ENCODE measurements around the gene CSGALNACT2. TPM values are rescaled to one million over a fixed set of nuclear protein-coding genes. Genes with fewer than 3 reads are reported as not detected.

CSGALNACT2 gene
- polyA plus RNA-seq, 1 of the 3 experiments (the other 2 are of a cell fraction) = 11.5 TPM

- Histone ChIP-seq H4K20me1 (ENCODE audit: insufficient read depth) (no peaks in the 10 kb centered on the region), H3K36me3 (replicated peaks in 1 of 2; ENCODE audit: control insufficient read depth in 1 of 2, insufficient read depth in 2 of 2, low read length in 1 of 2) (peaks cover 0 to 8% of the 10 kb centered on the region in 2 experiments), H3K9ac (no peak overlapping the region), H3K27me3 (ENCODE audit: insufficient read depth) (no peaks in the 10 kb centered on the region), H2AFZ (ENCODE audit: low read depth) (no peak overlapping the region), H3K4me1 (ENCODE audit: control insufficient read depth in 1 of 2, insufficient read depth in 2 of 2, low read depth in 1 of 2, low read length in 1 of 2) (peaks cover 0 to 6% of the 10 kb centered on the region in 2 experiments; a peak in 1 of 4 replicates), H3K4me3 (ENCODE audit: low read depth in 2 of 2, low read length in 1 of 2) (no peak overlapping the region), H3K79me2 (ENCODE audit: insufficient read depth) (no peaks in the 10 kb centered on the region), H3K9me3 (no peaks in the 10 kb centered on the region), H3K27ac (ENCODE audit: low read depth in 2 of 2, low read length in 1 of 2) (peak overlapping the region in 1 of 2 experiments; percentile 22; a peak in 1 of 4 replicates), H3K9me2 (no peaks in the 10 kb centered on the region), H3K4me2 (no peak overlapping the region), H3F3A (replicated peaks; ENCODE audit: insufficient read depth) (no peaks in the 10 kb centered on the region)
- no peak for DNase-seq
- no peak for TF ChIP-seq USF1 (IDR thresholded peaks at IDR 0.05; ENCODE audit: borderline replicate concordance, low read depth)
- TF ChIP-seq REST (IDR thresholded peaks at IDR 0.05; ENCODE audit: low read depth, low read length) = no peak
- no peak for TF ChIP-seq GABPA (IDR thresholded peaks at IDR 0.05; ENCODE audit: low read depth)
- TF ChIP-seq MXI1 (IDR thresholded peaks at IDR 0.05; ENCODE audit: low read depth, low read length) = no peak
- TF ChIP-seq RFX5 (IDR thresholded peaks at IDR 0.05; ENCODE audit: low read length) = no peak
- no peak for TF ChIP-seq IRF3 (IDR thresholded peaks at IDR 0.05; ENCODE audit: low read depth, low read length)
- TF ChIP-seq NFIC (IDR thresholded peaks at IDR 0.05; ENCODE audit: borderline replicate concordance) = no peak
- no peak for TF ChIP-seq RCOR1 (IDR thresholded peaks at IDR 0.05; ENCODE audit: low read length)
- TF ChIP-seq RXRA (IDR thresholded peaks at IDR 0.05; ENCODE audit: borderline replicate concordance, low read depth) = no peak
- no peak for TF ChIP-seq CTCF (IDR thresholded peaks at IDR 0.05)
- TF ChIP-seq ZBTB33 (IDR thresholded peaks at IDR 0.05; ENCODE audit: borderline replicate concordance, low read depth) = no peak
- no peak for TF ChIP-seq SMC3 (IDR thresholded peaks at IDR 0.05; ENCODE audit: low read depth, low read length)
- TF ChIP-seq MAX (IDR thresholded peaks at IDR 0.05; ENCODE audit: low read depth) = no peak
- TF ChIP-seq CHD2 (IDR thresholded peaks at IDR 0.05; ENCODE audit: low read length, partially characterized antibody) = no peak
- no peak for TF ChIP-seq SIN3A (IDR thresholded peaks at IDR 0.05; ENCODE audit: borderline replicate concordance, low read depth, low read length)
- no peak for TF ChIP-seq RAD21 (IDR thresholded peaks at IDR 0.05; ENCODE audit: low read length)
- TF ChIP-seq FOSL2 (IDR thresholded peaks at IDR 0.05; ENCODE audit: borderline replicate concordance, low read depth) = no peak
- TF ChIP-seq EP300 (IDR thresholded peaks at IDR 0.05; ENCODE audit: borderline replicate concordance in 1 of 2, low read depth in 1 of 2, low read length in 1 of 2) = no peak
- no peak for TF ChIP-seq JUND (IDR thresholded peaks at IDR 0.05)
- TF ChIP-seq ELF1 (IDR thresholded peaks at IDR 0.05) = no peak
- WGBS (ENCODE audit: low lambda C conversion rate) = 83% methylated on average over 17 of the region's 19 CpGs
- ChIA-PET CTCF (interaction anchor here (1.1 to 1.2 kb wide), 2 partner anchors 13 to 253 kb away, joined by 3 read pairs; no protein-coding TSS in a partner anchor), POLR2A (no interaction called here)
Measured at GRCh38 chr10:43120116-43120928, 17.9 kb upstream of the CSGALNACT2 start.

Data from SK-N-SH (cell line).